Hepatocyte (in vitro differentiated cells): Measurements from ENCODE around the gene CLEC16A. TPM values are rescaled to one million over a fixed set of nuclear protein-coding genes. Genes with fewer than 3 reads are reported as not detected.

Experiments used
- DNase-seq: peaks from one replicate; pipeline ENCODE4 v3.0.0-alpha.2; 2016; ENCODE audit warnings: low spot score
- H2AFZ ChIP-seq: fragments of 200-600 bp; sonication (generic); 2 replicates; pipeline ENCODE4 v1.6.0; 2016; ENCODE audit warnings: antibody characterized with exemption, mild to moderate bottlenecking
- H3K27ac ChIP-seq: fragments of 200-600 bp; sonication (generic); 2 replicates; pipeline ENCODE4 v1.5.1; 2016; ENCODE audit warnings: mild to moderate bottlenecking
- H3K27me3 ChIP-seq: fragments of 200-600 bp; sonication (generic); 2 replicates; pipeline ENCODE4 v1.6.1; 2016
- H3K36me3 ChIP-seq: fragments of 200-600 bp; sonication (generic); replicated peaks from 2 replicates; pipeline ENCODE4 v1.5.1; 2016; ENCODE audit warnings: low read depth; ENCODE audit not compliant: insufficient read depth
- H3K4me1 ChIP-seq: fragments of 200-600 bp; sonication (generic); 2 replicates; pipeline ENCODE4 v1.5.1; 2016; ENCODE audit warnings: mild to moderate bottlenecking, moderate library complexity; ENCODE audit not compliant: insufficient read depth
- H3K4me2 ChIP-seq: fragments of 200-600 bp; sonication (generic); 2 replicates; pipeline ENCODE4 v1.6.0; 2016
- H3K4me3 ChIP-seq: fragments of 200-600 bp; sonication (generic); 2 replicates; pipeline ENCODE4 v1.5.1; 2016; ENCODE audit warnings: mild to moderate bottlenecking
- H3K79me2 ChIP-seq: fragments of 200-600 bp; sonication (generic); 2 replicates; pipeline ENCODE4 v1.6.0; 2017; ENCODE audit warnings: mild to moderate bottlenecking
- H3K9me2 ChIP-seq: fragments of 200-600 bp; sonication (generic); replicated peaks from 2 replicates; pipeline ENCODE4 v1.6.0; 2017; ENCODE audit warnings: mild to moderate bottlenecking; ENCODE audit not compliant: insufficient read depth
- H3K9me3 ChIP-seq: fragments of 200-600 bp; sonication (generic); 2 replicates; pipeline ENCODE4 v1.5.1; 2016; ENCODE audit warnings: low read depth, mild to moderate bottlenecking
- H4K20me1 ChIP-seq: fragments of 200-600 bp; sonication (generic); 2 replicates; pipeline ENCODE4 v1.6.0; 2016; ENCODE audit warnings: mild to moderate bottlenecking; ENCODE audit not compliant: insufficient read depth, poor library complexity, severe bottlenecking
- CTCF ChIP-seq: fragments of 200-600 bp; sonication (generic); IDR thresholded peaks from 2 replicates; pipeline ENCODE4 v1.5.1; 2016; ENCODE audit warnings: antibody characterized with exemption, mild to moderate bottlenecking; ENCODE audit not compliant: poor library complexity
- EZH2 ChIP-seq: fragments of 200-600 bp; sonication (generic); IDR thresholded peaks from 2 replicates; pipeline ENCODE4 v1.6.1; 2016; ENCODE audit warnings: antibody characterized with exemption, mild to moderate bottlenecking, borderline replicate concordance
- EZH2phosphoT487 ChIP-seq: fragments of 200-600 bp; sonication (generic); IDR thresholded peaks from one replicate; pipeline ENCODE4 v1.6.1; 2018; ENCODE audit warnings: antibody characterized with exemption, mild to moderate bottlenecking, low read depth, moderate library complexity; ENCODE audit not compliant: unreplicated experiment, severe bottlenecking
- WGBS: methylation state at CpG from one replicate; pipeline ENCODE4 v1.1.6; 2016; ENCODE audit warnings: low lambda C conversion rate; ENCODE audit errors: missing lambda C conversion rate; 5-methylcytosine and 5-hydroxymethylcytosine counted together
- polyA plus RNA-seq: library from polyadenylated mRNA; unstranded; fragments of >200 nt; fragmentation: Nextera tagmentation; extraction: Ambion mirVana; gene quantifications from 2 replicates; pipeline ENCODE4 v1.2.1, GENCODE V29; 2016
- total RNA-seq: library from RNA; depleted of rRNA; stranded (reverse); fragments of >200 nt; gene quantifications from 2 replicates; pipeline ENCODE4 v1.2.3, GENCODE V29; 2014

CLEC16A gene
- total and polyA plus RNA-seq, 2 experiments from 2014 or later: 22.3 to 22.6 TPM

GRCh38 chr16:11061629-11062270, 117.4 kb downstream of the CLEC16A start:
- H3K79me2 ChIP-seq: no peaks in the 10 kb centered on the region
- 94% methylated on average over 6 of the region's 6 CpGs for WGBS
- TF ChIP-seq CTCF (no peak), EZH2 (no peak), EZH2phosphoT487 (no peak)
- H4K20me1 ChIP-seq: no peaks in the 10 kb centered on the region
- no peaks in the 10 kb centered on the region for H3K27me3 ChIP-seq
- H3K4me3 ChIP-seq: no peak overlapping the region
- no peak overlapping the region for H3K4me2 ChIP-seq
- no peak overlapping the region for H2AFZ ChIP-seq
- H3K9me2 ChIP-seq: no peaks in the 10 kb centered on the region
- peaks cover 5% of the 10 kb centered on the region for H3K4me1 ChIP-seq
- H3K36me3 ChIP-seq: no peaks in the 10 kb centered on the region
- no peak for DNase-seq
- H3K9me3 ChIP-seq: no peaks in the 10 kb centered on the region
- H3K27ac ChIP-seq: no peak overlapping the region

- no peak overlapping the region for H3K4me3 ChIP-seq
- no peaks in the 10 kb centered on the region for H4K20me1 ChIP-seq
- H3K9me2 ChIP-seq: no peaks in the 10 kb centered on the region
- H3K27ac ChIP-seq: peak overlapping the region; percentile 23
- H3K79me2 ChIP-seq: no peaks in the 10 kb centered on the region
- TF ChIP-seq EZH2 (no peak), CTCF (no peak), EZH2phosphoT487 (no peak)
- H3K36me3 ChIP-seq: no peaks in the 10 kb centered on the region
- 57% methylated on average over 8 of the region's 8 CpGs for WGBS
- no peak overlapping the region for H2AFZ ChIP-seq
- H3K4me1 ChIP-seq: peaks cover 5% of the 10 kb centered on the region
- no peak overlapping the region for H3K4me2 ChIP-seq
- H3K27me3 ChIP-seq: no peaks in the 10 kb centered on the region
- no peak for DNase-seq
- no peaks in the 10 kb centered on the region for H3K9me3 ChIP-seq
Observed at GRCh38 chr16:11063448-11064201, 119.3 kb downstream of the CLEC16A start.

GRCh38 chr16:11064202-11064540, 119.8 kb downstream of the CLEC16A start:
- Histone ChIP-seq H3K9me3 (no peaks in the 10 kb centered on the region), H3K36me3 (no peaks in the 10 kb centered on the region), H3K4me2 (no peak overlapping the region), H3K4me3 (no peak overlapping the region), H3K27ac (no peak overlapping the region), H3K4me1 (peaks cover 5% of the 10 kb centered on the region), H3K79me2 (no peaks in the 10 kb centered on the region), H3K9me2 (no peaks in the 10 kb centered on the region), H2AFZ (no peak overlapping the region), H4K20me1 (no peaks in the 10 kb centered on the region), H3K27me3 (no peaks in the 10 kb centered on the region)
- no peak for DNase-seq
- TF ChIP-seq EZH2: no peak
- no peak for TF ChIP-seq CTCF
- no peak for TF ChIP-seq EZH2phosphoT487
- WGBS: 86% methylated on average over 3 of the region's 3 CpGs
